Astrocyte (in vitro differentiated cells and primary cell): ENCODE data around the gene CTLA4. TPM values are rescaled to one million over a fixed set of nuclear protein-coding genes. Genes with fewer than 3 reads are reported as not detected.

ENCODE experiments used
- DNase-seq: peaks from one replicate; pipeline ENCODE4 v3.0.0-alpha.2; 2010; ENCODE audit warnings: low read depth
- FAIRE-seq: peaks from 2 replicates; lab custom pipeline; 2011; peaks lifted over from hg19 to GRCh38; lab: Jason Lieb, UNC
- H2AFZ ChIP-seq: 2 replicates; pipeline ENCODE4 v1.6.0; 2012; ENCODE audit warnings: low read depth, low read length, inconsistent platforms
- H3K27ac ChIP-seq: 2 replicates; pipeline ENCODE4 v1.5.1; 2011; ENCODE audit warnings: low read depth, low read length, inconsistent platforms
- H3K27me3 ChIP-seq: 2 replicates; pipeline ENCODE4 v1.6.0; 2011; ENCODE audit warnings: low read length, inconsistent platforms; ENCODE audit not compliant: insufficient read depth
- H3K36me3 ChIP-seq: 2 replicates; pipeline ENCODE4 v1.5.1; 2011; ENCODE audit warnings: low read length, inconsistent platforms; ENCODE audit not compliant: insufficient read depth
- H3K4me1 ChIP-seq: 2 replicates; pipeline ENCODE4 v1.5.1; 2011; ENCODE audit warnings: low read length, inconsistent platforms; ENCODE audit not compliant: insufficient read depth
- H3K4me2 ChIP-seq: 2 replicates; pipeline ENCODE4 v1.6.0; 2012; ENCODE audit warnings: low read length, inconsistent platforms
- H3K4me3 ChIP-seq: 2 replicates; pipeline ENCODE4 v1.5.1; 2011; ENCODE audit warnings: low read depth, mild to moderate bottlenecking, low read length, inconsistent platforms; ENCODE audit not compliant: insufficient read depth
- H3K79me2 ChIP-seq: 2 replicates; pipeline ENCODE4 v1.6.0; 2012; ENCODE audit warnings: mild to moderate bottlenecking, low read length, inconsistent platforms; ENCODE audit not compliant: insufficient read depth
- H3K9ac ChIP-seq: 2 replicates; pipeline ENCODE4 v1.6.0; 2012; ENCODE audit warnings: mild to moderate bottlenecking, low read length, inconsistent platforms
- H3K9me3 ChIP-seq: 2 replicates; pipeline ENCODE4 v1.5.1; 2012; ENCODE audit warnings: low read depth, mild to moderate bottlenecking, low read length, inconsistent platforms; ENCODE audit not compliant: insufficient read depth
- H4K20me1 ChIP-seq: 2 replicates; pipeline ENCODE4 v1.6.0; 2012; ENCODE audit warnings: low read length, inconsistent platforms; ENCODE audit not compliant: insufficient read depth
- H3K27ac Mint-ChIP-seq: one replicate; pipeline ENCODE4 v1.8.0; 2021; ENCODE audit warnings: mild to moderate bottlenecking, mixed read lengths; ENCODE audit not compliant: unreplicated experiment
- H3K27me3 Mint-ChIP-seq: one replicate; pipeline ENCODE4 v1.8.0; 2021; ENCODE audit warnings: low read depth, mixed read lengths; ENCODE audit not compliant: unreplicated experiment
- H3K36me3 Mint-ChIP-seq: one replicate; pipeline ENCODE4 v1.8.0; 2021; ENCODE audit warnings: low read depth, mixed read lengths; ENCODE audit not compliant: unreplicated experiment
- H3K4me1 Mint-ChIP-seq: one replicate; pipeline ENCODE4 v1.8.0; 2021; ENCODE audit warnings: low read depth, mixed read lengths; ENCODE audit not compliant: unreplicated experiment
- H3K4me3 Mint-ChIP-seq: one replicate; pipeline ENCODE4 v1.8.0; 2021; ENCODE audit warnings: mild to moderate bottlenecking, moderate library complexity, mixed read lengths; ENCODE audit not compliant: unreplicated experiment
- H3K9me3 Mint-ChIP-seq: one replicate; pipeline ENCODE4 v1.8.0; 2021; ENCODE audit warnings: mild to moderate bottlenecking, mixed read lengths; ENCODE audit not compliant: unreplicated experiment
- CTCF ChIP-seq: IDR thresholded peaks from 2 replicates; pipeline ENCODE4 v1.5.1; 2011; ENCODE audit warnings: low read depth, mild to moderate bottlenecking, inconsistent platforms, low read length, moderate library complexity; ENCODE audit not compliant: insufficient read depth
- EZH2 ChIP-seq: IDR thresholded peaks from 2 replicates; pipeline ENCODE4 v1.6.1; 2012; ENCODE audit warnings: mild to moderate bottlenecking, low read length, inconsistent platforms; ENCODE audit not compliant: insufficient read depth
- total RNA-seq: library from RNA; stranded (reverse); gene quantifications from 2 replicates; pipeline ENCODE4 v1.2.1, GENCODE V29; 2021

Gene CTLA4
- total RNA-seq, 1 donor from 2014 or later: not detected

GRCh38 chr2:203875471-203875870, 7.9 kb downstream of the CTLA4 start:
- H3K27me3 ChIP-seq: no peaks in the 10 kb centered on the region
- H3K4me3 ChIP-seq: no peak overlapping the region
- no peaks in the 10 kb centered on the region for H3K36me3 ChIP-seq
- H3K9me3 ChIP-seq: no peaks in the 10 kb centered on the region
- H4K20me1 ChIP-seq: no peaks in the 10 kb centered on the region
- Mint-ChIP-seq H3K36me3 (no peaks in the 10 kb centered on the region), H3K27me3 (peaks cover 17% of the 10 kb centered on the region), H3K27ac (no peak overlapping the region), H3K9me3 (no peaks in the 10 kb centered on the region), H3K4me3 (no peak overlapping the region), H3K4me1 (no peaks in the 10 kb centered on the region)
- no peak overlapping the region for H3K4me2 ChIP-seq
- H3K27ac ChIP-seq: no peak overlapping the region
- H3K4me1 ChIP-seq: no peaks in the 10 kb centered on the region
- no peaks in the 10 kb centered on the region for H3K79me2 ChIP-seq
- no peak overlapping the region for H2AFZ ChIP-seq
- FAIRE-seq (no peak), DNase-seq (no peak)
- TF ChIP-seq EZH2: no peak
- H3K9ac ChIP-seq: no peak overlapping the region

- H3K27me3 Mint-ChIP-seq: peaks cover 13% of the 10 kb centered on the region
- DNase-seq (no peak), FAIRE-seq (no peak)
- Histone ChIP-seq H3K27ac (no peak overlapping the region), H3K36me3 (no peaks in the 10 kb centered on the region), H4K20me1 (no peaks in the 10 kb centered on the region), H3K4me2 (no peak overlapping the region), H3K9me3 (no peaks in the 10 kb centered on the region), H2AFZ (no peak overlapping the region), H3K4me3 (no peak overlapping the region), H3K9ac (no peak overlapping the region), H3K27me3 (no peaks in the 10 kb centered on the region), H3K4me1 (no peaks in the 10 kb centered on the region), H3K79me2 (no peaks in the 10 kb centered on the region)
- H3K36me3 Mint-ChIP-seq: no peaks in the 10 kb centered on the region
- no peak overlapping the region for H3K27ac Mint-ChIP-seq
- H3K9me3 Mint-ChIP-seq: no peaks in the 10 kb centered on the region
- no peaks in the 10 kb centered on the region for H3K4me1 Mint-ChIP-seq
- H3K4me3 Mint-ChIP-seq: no peak overlapping the region
- TF ChIP-seq EZH2 (no peak), CTCF (no peak)
Observed at GRCh38 chr2:203876328-203876727, 8.8 kb downstream of the CTLA4 start.

- H4K20me1 ChIP-seq: no peaks in the 10 kb centered on the region
- no peaks in the 10 kb centered on the region for H3K27me3 ChIP-seq
- H3K9me3 ChIP-seq: no peaks in the 10 kb centered on the region
- no peak overlapping the region for H3K4me3 Mint-ChIP-seq
- H3K9me3 Mint-ChIP-seq: no peaks in the 10 kb centered on the region
- no peaks in the 10 kb centered on the region for H3K36me3 Mint-ChIP-seq
- no peaks in the 10 kb centered on the region for H3K36me3 ChIP-seq
- H3K27me3 Mint-ChIP-seq: peaks cover 10% of the 10 kb centered on the region
- DNase-seq (no peak), FAIRE-seq (no peak)
- H3K9ac ChIP-seq: no peak overlapping the region
- no peak overlapping the region for H3K27ac ChIP-seq
- TF ChIP-seq EZH2: no peak
- TF ChIP-seq CTCF: no peak
- no peak overlapping the region for H3K4me3 ChIP-seq
- no peak overlapping the region for H2AFZ ChIP-seq
- H3K4me1 ChIP-seq: no peaks in the 10 kb centered on the region
- no peaks in the 10 kb centered on the region for H3K79me2 ChIP-seq
- no peak overlapping the region for H3K27ac Mint-ChIP-seq
- no peaks in the 10 kb centered on the region for H3K4me1 Mint-ChIP-seq
- H3K4me2 ChIP-seq: no peak overlapping the region
Observed at GRCh38 chr2:203878063-203878462, 10.5 kb downstream of the CTLA4 start.
